Measurements from ENCODE around the gene GRIK4. TPM values are rescaled to one million over a fixed set of nuclear protein-coding genes. Genes with fewer than 3 reads are reported as not detected.

GRIK4 gene
- total and polyA plus RNA-seq, 2 donors (not counting 1 experiment from before 2014, with no cell fraction given): 0.12 to 0.27 TPM

DNA sequence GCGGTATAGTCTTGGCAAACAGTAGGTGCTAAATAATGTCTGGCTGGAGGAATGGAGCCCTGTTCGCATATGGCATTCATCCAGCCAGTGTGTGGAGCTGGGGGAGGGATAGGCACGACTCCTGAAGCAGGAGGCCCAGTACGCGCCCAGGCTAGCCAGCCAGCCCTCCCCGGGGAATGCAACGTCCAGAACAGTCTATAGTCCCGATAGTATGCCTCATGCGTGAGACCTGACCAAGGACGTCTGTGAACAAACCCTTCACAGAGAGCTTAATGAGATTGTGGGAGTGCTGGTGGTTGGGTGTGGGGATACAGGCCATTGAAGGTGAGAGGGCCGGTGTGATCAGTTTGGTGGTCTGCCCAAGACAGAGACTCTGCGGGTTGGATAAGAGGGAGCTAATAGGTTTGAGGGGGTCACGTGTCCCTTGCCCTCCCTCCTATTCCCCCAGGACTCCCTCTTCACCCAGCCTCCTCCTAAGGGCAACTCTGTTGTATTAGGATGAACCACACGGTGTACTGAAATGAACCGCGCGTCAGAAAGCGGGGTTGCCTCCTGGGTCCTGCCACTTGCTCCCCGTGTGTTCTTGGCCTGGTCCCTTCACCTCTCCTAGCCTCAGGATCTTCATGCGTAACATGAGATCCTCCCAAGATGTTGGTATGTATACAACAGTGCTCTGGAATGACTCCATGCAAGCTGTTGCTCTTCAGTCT is 987 bp upstream of the GRIK4 start:
- Histone ChIP-seq H3K4me1 (ENCODE audit: control insufficient read depth in 2 of 2, insufficient read depth in 2 of 2, low read length in 2 of 2) (peaks cover 3 to 7% of the 10 kb centered on the region in 2 donors), H4K20me1 (ENCODE audit: control insufficient read depth, insufficient read depth, low read length, poor library complexity, severe bottlenecking) (no peaks in the 10 kb centered on the region), H3K27ac (ENCODE audit: low read length in 2 of 2) (no peak overlapping the region), H3K9me3 (ENCODE audit: control extremely low read depth in 1 of 3, control insufficient read depth in 2 of 3, insufficient read depth in 1 of 3, low read length in 2 of 3) (no peaks in the 10 kb centered on the region), H3K27me3 (replicated peaks in 1 of 4; ENCODE audit: control extremely low read depth in 1 of 4, control insufficient read depth in 3 of 4, insufficient read depth in 4 of 4, low read length in 3 of 4) (peaks cover 0 to 38% (median 12%) of the 10 kb centered on the region in 4 experiments), H3K79me2 (ENCODE audit: control insufficient read depth, insufficient read depth, low read length) (no peaks in the 10 kb centered on the region), H3K4me3 (ENCODE audit: control extremely low read depth in 1 of 5, extremely low read depth in 1 of 5, insufficient read depth in 1 of 5, low read depth in 2 of 5, low read length in 4 of 5) (no peak overlapping the region), H2AFZ (ENCODE audit: insufficient read depth, low read depth, low read length, poor library complexity, severe bottlenecking) (no peak overlapping the region), H3K4me2 (replicated peaks; ENCODE audit: low read depth, low read length, poor library complexity, severe bottlenecking) (peak overlapping the region; percentile 70), H3K9ac (ENCODE audit: low read length) (no peak overlapping the region), H3K36me3 (replicated peaks in 1 of 2; ENCODE audit: control extremely low read depth in 1 of 2, control insufficient read depth in 1 of 2, extremely low read depth in 1 of 2, insufficient read depth in 2 of 2, low read length in 1 of 2) (no peaks in the 10 kb centered on the region)
- ATAC-seq (ENCODE audit: low read depth): no peak
- WGBS (ENCODE audit: insufficient coverage): 84% methylated on average over 14 of the region's 20 CpGs
- CTCF ChIA-PET: interaction anchor here (0.8 to 3.6 kb wide), 13 partner anchors 8 to 684 kb away, joined by 3 to 62 read pairs (median 4); no protein-coding TSS in a partner anchor
- Mint-ChIP-seq H3K9me3 (ENCODE audit: insufficient read depth) (no peaks in the 10 kb centered on the region), H3K4me3 (peak overlapping the region; percentile 76), H3K27ac (peak overlapping the region; percentile 38), H3K27me3 (peaks cover 69% of the 10 kb centered on the region), H3K4me1 (peaks cover 3% of the 10 kb centered on the region)
- intact Hi-C loops (cut with micrococcal nuclease): loop anchor here (1.0 to 5.0 kb wide), 3 partner anchors 173 to 1080 kb away; partner anchors contain the start of gene ARHGEF12
- no peak for DNase-seq
- no peak for TF ChIP-seq EZH2 (IDR thresholded peaks at IDR 0.05; ENCODE audit: borderline replicate concordance, insufficient read depth, low read depth, low read length, poor library complexity, severe bottlenecking)
- TF ChIP-seq, protein P1, sequence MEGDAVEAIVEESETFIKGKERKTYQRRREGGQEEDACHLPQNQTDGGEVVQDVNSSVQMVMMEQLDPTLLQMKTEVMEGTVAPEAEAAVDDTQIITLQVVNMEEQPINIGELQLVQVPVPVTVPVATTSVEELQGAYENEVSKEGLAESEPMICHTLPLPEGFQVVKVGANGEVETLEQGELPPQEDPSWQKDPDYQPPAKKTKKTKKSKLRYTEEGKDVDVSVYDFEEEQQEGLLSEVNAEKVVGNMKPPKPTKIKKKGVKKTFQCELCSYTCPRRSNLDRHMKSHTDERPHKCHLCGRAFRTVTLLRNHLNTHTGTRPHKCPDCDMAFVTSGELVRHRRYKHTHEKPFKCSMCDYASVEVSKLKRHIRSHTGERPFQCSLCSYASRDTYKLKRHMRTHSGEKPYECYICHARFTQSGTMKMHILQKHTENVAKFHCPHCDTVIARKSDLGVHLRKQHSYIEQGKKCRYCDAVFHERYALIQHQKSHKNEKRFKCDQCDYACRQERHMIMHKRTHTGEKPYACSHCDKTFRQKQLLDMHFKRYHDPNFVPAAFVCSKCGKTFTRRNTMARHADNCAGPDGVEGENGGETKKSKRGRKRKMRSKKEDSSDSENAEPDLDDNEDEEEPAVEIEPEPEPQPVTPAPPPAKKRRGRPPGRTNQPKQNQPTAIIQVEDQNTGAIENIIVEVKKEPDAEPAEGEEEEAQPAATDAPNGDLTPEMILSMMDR (IDR thresholded peaks at IDR 0.05): no peak
- POLR2A ChIA-PET: no interaction called here
